Measurements from ENCODE around the gene TPP1. TPM values are rescaled to one million over a fixed set of nuclear protein-coding genes. Genes with fewer than 3 reads are reported as not detected.
A peak's percentile ranks its signal among the peaks of the same experiment; 100 is the strongest.

The TPP1 gene
- total and polyA plus RNA-seq, 4 donors: 57.6 to 169 (median 137) TPM

DNA sequence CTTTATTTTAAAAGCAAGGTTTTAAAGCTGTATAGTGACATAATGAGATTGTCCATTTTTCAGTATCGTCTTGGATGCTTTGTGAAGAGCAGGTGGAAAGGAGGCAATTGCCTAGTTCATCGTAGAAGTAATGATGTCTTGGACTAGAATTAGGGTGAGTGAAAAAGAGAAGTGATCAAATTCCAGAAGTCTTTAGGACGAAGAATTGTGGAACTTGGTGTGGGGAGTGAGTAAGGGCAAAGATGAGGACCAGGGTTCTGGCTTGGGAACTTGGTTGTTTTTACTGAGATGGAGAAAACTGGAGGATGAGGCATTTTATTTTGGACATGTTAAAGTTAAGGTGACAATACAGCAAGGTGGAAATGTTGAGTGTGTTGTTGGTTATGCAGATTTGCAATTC, 14.4 kb downstream of the TPP1 start:
- TF ChIP-seq, protein P1, sequence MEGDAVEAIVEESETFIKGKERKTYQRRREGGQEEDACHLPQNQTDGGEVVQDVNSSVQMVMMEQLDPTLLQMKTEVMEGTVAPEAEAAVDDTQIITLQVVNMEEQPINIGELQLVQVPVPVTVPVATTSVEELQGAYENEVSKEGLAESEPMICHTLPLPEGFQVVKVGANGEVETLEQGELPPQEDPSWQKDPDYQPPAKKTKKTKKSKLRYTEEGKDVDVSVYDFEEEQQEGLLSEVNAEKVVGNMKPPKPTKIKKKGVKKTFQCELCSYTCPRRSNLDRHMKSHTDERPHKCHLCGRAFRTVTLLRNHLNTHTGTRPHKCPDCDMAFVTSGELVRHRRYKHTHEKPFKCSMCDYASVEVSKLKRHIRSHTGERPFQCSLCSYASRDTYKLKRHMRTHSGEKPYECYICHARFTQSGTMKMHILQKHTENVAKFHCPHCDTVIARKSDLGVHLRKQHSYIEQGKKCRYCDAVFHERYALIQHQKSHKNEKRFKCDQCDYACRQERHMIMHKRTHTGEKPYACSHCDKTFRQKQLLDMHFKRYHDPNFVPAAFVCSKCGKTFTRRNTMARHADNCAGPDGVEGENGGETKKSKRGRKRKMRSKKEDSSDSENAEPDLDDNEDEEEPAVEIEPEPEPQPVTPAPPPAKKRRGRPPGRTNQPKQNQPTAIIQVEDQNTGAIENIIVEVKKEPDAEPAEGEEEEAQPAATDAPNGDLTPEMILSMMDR (IDR thresholded peaks at IDR 0.05; ENCODE audit: control extremely low read depth, extremely low read depth): no peak
- Histone ChIP-seq H3K9me3 (ENCODE audit: control insufficient read depth in 4 of 4, insufficient read depth in 3 of 4, low read length in 3 of 4) (no peaks in the 10 kb centered on the region), H3K36me3 (ENCODE audit: control insufficient read depth in 4 of 4, insufficient read depth in 4 of 4, low read length in 4 of 4) (peaks cover 23 to 37% (median 33%) of the 10 kb centered on the region in 4 donors), H3K27ac (ENCODE audit: low read depth in 1 of 2, low read length in 1 of 2) (peak overlapping the region in 1 of 2 donors; percentile 97), H3K4me1 (ENCODE audit: control insufficient read depth in 5 of 5, insufficient read depth in 5 of 5, low read length in 5 of 5) (peaks cover 10 to 50% (median 26%) of the 10 kb centered on the region in 5 donors), H3K27me3 (ENCODE audit: control insufficient read depth in 3 of 3, insufficient read depth in 3 of 3, low read length in 2 of 3) (no peaks in the 10 kb centered on the region), H3K9ac (ENCODE audit: insufficient read depth in 1 of 2, low read length in 2 of 2) (peak overlapping the region; percentile 83 to 98), H3K4me3 (peak overlapping the region; percentile 84)
- no peak for ATAC-seq (ENCODE audit: insufficient read depth, low FRiP score)
- 16 to 26% methylated on average over 3 of the region's 3 CpGs for WGBS, 2 donors
- DNase-seq: no peak

DNA sequence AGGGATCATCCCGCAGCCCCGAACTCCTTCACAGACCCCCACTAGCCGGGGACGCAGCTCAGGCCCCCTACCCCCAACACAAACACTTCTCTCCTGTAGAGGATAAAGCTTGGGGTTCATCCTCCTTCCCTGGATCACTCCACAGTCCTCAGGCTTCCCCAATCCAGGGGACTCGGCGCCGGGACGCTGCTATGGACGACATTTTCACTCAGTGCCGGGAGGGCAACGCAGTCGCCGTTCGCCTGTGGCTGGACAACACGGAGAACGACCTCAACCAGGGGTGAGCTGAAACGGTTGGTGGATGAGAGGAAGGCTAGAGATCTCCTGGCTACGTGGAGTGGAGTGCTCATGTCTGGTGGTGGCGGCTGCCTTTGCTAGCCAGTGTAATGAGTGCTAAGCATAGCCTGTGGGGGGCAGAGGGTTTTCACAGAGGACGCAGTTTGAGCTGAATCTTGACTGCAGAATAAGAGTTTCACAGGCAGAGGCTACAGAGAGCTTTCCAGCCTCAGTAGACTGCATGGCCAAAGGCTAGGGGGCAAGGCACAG, 15.1 kb downstream of the TPP1 start:
- Histone ChIP-seq H3K4me1 (ENCODE audit: control insufficient read depth in 5 of 5, insufficient read depth in 5 of 5, low read length in 5 of 5) (peaks cover 9 to 50% (median 26%) of the 10 kb centered on the region in 5 donors), H3K27me3 (ENCODE audit: control insufficient read depth in 3 of 3, insufficient read depth in 3 of 3, low read length in 2 of 3) (no peaks in the 10 kb centered on the region), H3K9ac (ENCODE audit: insufficient read depth in 1 of 2, low read length in 2 of 2) (peak overlapping the region; percentile 83 to 98), H3K4me3 (peak overlapping the region; percentile 84), H3K9me3 (ENCODE audit: control insufficient read depth in 4 of 4, insufficient read depth in 3 of 4, low read length in 3 of 4) (no peaks in the 10 kb centered on the region), H3K27ac (ENCODE audit: low read depth in 1 of 2, low read length in 1 of 2) (peak overlapping the region; percentile 94 to 97), H3K36me3 (ENCODE audit: control insufficient read depth in 4 of 4, insufficient read depth in 4 of 4, low read length in 4 of 4) (peaks cover 25 to 37% (median 29%) of the 10 kb centered on the region in 4 donors)
- peak; percentile 19 for ATAC-seq (ENCODE audit: insufficient read depth, low FRiP score)
- WGBS, 2 donors: 0% methylated on average over 20 of the region's 20 CpGs
- peak; percentile 73 to 84 (median 83) for DNase-seq
- TF ChIP-seq, protein P1 (IDR thresholded peaks at IDR 0.05; ENCODE audit: control extremely low read depth, extremely low read depth): peak; percentile 12

DNA sequence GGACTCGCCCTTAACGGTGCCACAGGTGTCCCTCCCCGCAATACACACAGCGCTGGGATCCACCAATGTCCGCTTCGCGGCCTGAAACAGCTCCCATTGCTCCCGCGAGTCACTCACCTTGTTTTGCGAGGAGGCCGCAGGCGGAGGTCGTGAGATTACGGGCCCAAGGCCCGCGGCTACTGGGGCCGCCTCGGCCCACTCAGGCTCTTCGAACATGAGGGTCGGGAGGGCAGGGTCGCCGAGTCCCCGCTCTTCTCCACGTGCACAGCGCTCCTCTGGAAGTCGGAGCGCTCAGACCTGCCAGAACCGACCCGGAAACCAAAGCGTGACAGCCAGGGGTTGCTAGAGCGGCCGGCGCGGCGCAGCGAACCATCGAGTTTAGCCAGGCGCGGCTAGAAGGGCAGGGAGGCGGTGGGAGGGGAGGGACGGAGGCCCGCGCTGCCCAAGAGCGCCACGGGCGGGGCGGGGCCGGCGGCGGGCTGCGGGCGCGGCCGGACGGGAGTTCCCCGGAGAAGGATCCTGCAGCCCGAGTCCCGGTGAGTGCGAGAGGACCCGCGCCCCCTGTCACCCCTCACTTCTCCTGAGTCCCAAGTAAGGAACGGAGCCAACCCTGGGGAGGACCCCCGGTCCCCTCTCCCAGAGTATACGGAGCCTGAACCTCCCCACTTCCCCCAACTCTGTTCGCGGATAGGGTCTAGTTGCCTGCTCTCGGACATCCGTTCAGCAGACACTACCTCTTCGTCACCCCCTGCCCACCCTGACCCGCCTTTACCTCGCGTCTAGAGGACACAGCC, 15.7 kb downstream of the TPP1 start, which contains the start of the genes ILK and RRP8:
ILK (plus strand) TSS at position 488 of the 794 bp plus-strand sequence. CDS start 498 bp downstream, outside the sequence.
RRP8 (minus strand) TSS at position 330 of the 794 bp plus-strand sequence; CDS start at position 216, 114 bp downstream.
- H3K36me3 ChIP-seq (ENCODE audit: control insufficient read depth in 4 of 4, insufficient read depth in 4 of 4, low read length in 4 of 4): peaks cover 23 to 34% (median 27%) of the 10 kb centered on the region in 4 donors
- H3K27me3 ChIP-seq (ENCODE audit: control insufficient read depth in 3 of 3, insufficient read depth in 3 of 3, low read length in 2 of 3): no peaks in the 10 kb centered on the region
- DNase-seq (peak; percentile 92 to 96 (median 93)), ATAC-seq (ENCODE audit: insufficient read depth, low FRiP score) (peak; percentile 96)
- peaks cover 8 to 50% (median 26%) of the 10 kb centered on the region in 5 donors for H3K4me1 ChIP-seq (ENCODE audit: control insufficient read depth in 5 of 5, insufficient read depth in 5 of 5, low read length in 5 of 5)
- no peaks in the 10 kb centered on the region for H3K9me3 ChIP-seq (ENCODE audit: control insufficient read depth in 4 of 4, insufficient read depth in 3 of 4, low read length in 3 of 4)
- H3K9ac ChIP-seq (ENCODE audit: insufficient read depth in 1 of 2, low read length in 2 of 2): peak within 1 kb of the TSS; percentile 83 to 98
- TF ChIP-seq, protein P1 (IDR thresholded peaks at IDR 0.05; ENCODE audit: control extremely low read depth, extremely low read depth): no peak
- WGBS, 2 donors: 0 to 1% methylated on average over 52 to 72 of the region's 72 CpGs
- peak within 1 kb of the TSS; percentile 91 for H3K4me3 ChIP-seq
- peak within 1 kb of the TSS; percentile 94 to 97 for H3K27ac ChIP-seq (ENCODE audit: low read depth in 1 of 2, low read length in 1 of 2)

Measured in lung (tissue), 12 donors.